Measurements from ENCODE around the gene GRK3. TPM values are rescaled to one million over a fixed set of nuclear protein-coding genes. Genes with fewer than 3 reads are reported as not detected.
A peak's percentile ranks its signal among the peaks of the same experiment; 100 is the strongest.

The GRK3 gene
- total and polyA plus RNA-seq, 7 experiments from 2014 or later, result 0.69 to 44.8 (median 6.5) TPM

GRCh38 chr22:25759825-25760231 lies 195.4 kb downstream of the GRK3 start:
- ATAC-seq (peak; percentile 37), DNase-seq (no peak)
- peaks cover 0 to 7% (median 0%) of the 10 kb centered on the region in 11 donors for H3K9me3 Mint-ChIP-seq
- CTCF ChIA-PET, result no interaction called here
- no peak overlapping the region for H3K4me3 Mint-ChIP-seq
- Histone ChIP-seq H3K9me3 (ENCODE audit: control insufficient read depth in 2 of 3, low read length in 3 of 3) (no peaks in the 10 kb centered on the region), H3K36me3 (ENCODE audit: control insufficient read depth in 2 of 3, insufficient read depth in 3 of 3, low read length in 3 of 3) (no peaks in the 10 kb centered on the region), H3K27ac (ENCODE audit: low read depth, low read length) (no peak overlapping the region), H3K4me1 (ENCODE audit: control insufficient read depth in 2 of 2, insufficient read depth in 2 of 2, low read length in 2 of 2) (no peaks in the 10 kb centered on the region), H3K27me3 (ENCODE audit: control insufficient read depth in 2 of 2, insufficient read depth in 2 of 2, low read length in 2 of 2) (no peaks in the 10 kb centered on the region), H3K4me3 (ENCODE audit: low read length) (no peak overlapping the region)
- H3K36me3 Mint-ChIP-seq, result peaks cover 0 to 23% (median 0%) of the 10 kb centered on the region in 5 donors
- no peak overlapping the region for H3K27ac Mint-ChIP-seq
- H3K4me1 Mint-ChIP-seq, result peaks cover 0 to 37% (median 0%) of the 10 kb centered on the region in 7 donors
- intact Hi-C loops (cut with micrococcal nuclease), result no loop called here
- H3K27me3 Mint-ChIP-seq, result peaks cover 0 to 11% (median 0%) of the 10 kb centered on the region in 5 donors
- POLR2A ChIA-PET, result no interaction called here

DNA sequence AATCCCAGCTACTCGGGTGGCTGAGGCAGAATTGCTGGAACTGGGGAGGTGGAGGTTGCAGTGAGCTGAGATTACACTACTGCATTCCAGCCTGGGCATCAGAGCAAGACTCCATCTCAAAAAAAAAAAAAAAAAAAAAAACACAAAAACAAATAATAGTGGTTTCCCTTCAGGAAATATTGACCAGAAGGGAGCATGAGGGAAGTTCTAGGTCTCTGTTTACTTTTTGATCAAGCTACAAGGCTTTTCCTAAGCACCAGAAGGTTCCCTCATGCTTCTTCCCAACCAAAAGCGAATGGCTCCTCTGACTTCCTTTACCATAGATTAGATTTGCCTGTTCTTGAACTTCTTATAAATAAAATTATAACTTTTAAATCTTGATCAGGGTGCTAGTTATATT lies 195.8 kb downstream of the GRK3 start:
- Mint-ChIP-seq H3K27ac (no peak overlapping the region), H3K4me3 (no peak overlapping the region), H3K27me3 (peaks cover 0 to 11% (median 0%) of the 10 kb centered on the region in 5 donors), H3K36me3 (peaks cover 0 to 27% (median 0%) of the 10 kb centered on the region in 5 donors), H3K9me3 (peaks cover 0 to 9% (median 0%) of the 10 kb centered on the region in 11 donors), H3K4me1 (peaks cover 0 to 36% (median 0%) of the 10 kb centered on the region in 7 donors)
- intact Hi-C loops (cut with micrococcal nuclease), result no loop called here
- no peaks in the 10 kb centered on the region for H3K36me3 ChIP-seq (ENCODE audit: control insufficient read depth in 2 of 3, insufficient read depth in 3 of 3, low read length in 3 of 3)
- ChIA-PET CTCF (no interaction called here), POLR2A (no interaction called here)
- no peak overlapping the region for H3K27ac ChIP-seq (ENCODE audit: low read depth, low read length)
- ATAC-seq (no peak), DNase-seq (no peak)
- H3K9me3 ChIP-seq (ENCODE audit: control insufficient read depth in 2 of 3, low read length in 3 of 3), result no peaks in the 10 kb centered on the region
- no peaks in the 10 kb centered on the region for H3K4me1 ChIP-seq (ENCODE audit: control insufficient read depth in 2 of 2, insufficient read depth in 2 of 2, low read length in 2 of 2)
- H3K4me3 ChIP-seq (ENCODE audit: low read length), result no peak overlapping the region
- H3K27me3 ChIP-seq (ENCODE audit: control insufficient read depth in 2 of 2, insufficient read depth in 2 of 2, low read length in 2 of 2), result no peaks in the 10 kb centered on the region

- no peaks in the 10 kb centered on the region for H3K27me3 ChIP-seq (ENCODE audit: control insufficient read depth in 2 of 2, insufficient read depth in 2 of 2, low read length in 2 of 2)
- H3K4me1 ChIP-seq (ENCODE audit: control insufficient read depth in 2 of 2, insufficient read depth in 2 of 2, low read length in 2 of 2), result no peaks in the 10 kb centered on the region
- ATAC-seq, result no peak
- H3K36me3 ChIP-seq (ENCODE audit: control insufficient read depth in 2 of 3, insufficient read depth in 3 of 3, low read length in 3 of 3), result no peaks in the 10 kb centered on the region
- ChIA-PET CTCF (no interaction called here), POLR2A (no interaction called here)
- Mint-ChIP-seq H3K27me3 (peaks cover 0 to 11% (median 0%) of the 10 kb centered on the region in 5 donors), H3K9me3 (peaks cover 0 to 13% (median 4%) of the 10 kb centered on the region in 11 donors), H3K4me3 (no peak overlapping the region), H3K4me1 (peaks cover 0 to 29% (median 0%) of the 10 kb centered on the region in 7 donors), H3K36me3 (peaks cover 0 to 33% (median 0%) of the 10 kb centered on the region in 5 donors), H3K27ac (no peak overlapping the region)
- no peak overlapping the region for H3K4me3 ChIP-seq (ENCODE audit: low read length)
- intact Hi-C loops (cut with micrococcal nuclease), result no loop called here
- DNase-seq, result no peak
- H3K9me3 ChIP-seq (ENCODE audit: control insufficient read depth in 2 of 3, low read length in 3 of 3), result no peaks in the 10 kb centered on the region
- no peak overlapping the region for H3K27ac ChIP-seq (ENCODE audit: low read depth, low read length)
Measured at GRCh38 chr22:25760848-25761595, 196.5 kb downstream of the GRK3 start.

DNA sequence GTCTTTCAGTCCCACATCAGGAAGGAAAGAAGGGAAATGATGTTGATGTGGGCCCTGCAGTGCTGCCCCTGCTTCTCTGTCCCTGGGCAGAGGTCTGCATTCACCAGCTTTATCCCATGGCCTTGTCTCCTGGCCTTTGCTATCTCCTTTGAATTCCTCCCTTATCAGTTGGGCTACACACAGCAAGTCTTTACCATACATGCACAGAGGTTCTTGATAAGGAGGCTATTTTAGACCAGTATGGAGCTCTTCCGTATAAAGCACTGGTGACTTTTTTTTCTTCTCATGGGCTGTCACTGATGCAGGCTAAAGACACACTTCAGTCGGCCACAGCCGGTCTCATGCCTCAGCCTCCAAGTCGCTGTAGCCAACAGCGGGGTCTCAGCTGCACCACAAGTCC lies 197.7 kb downstream of the GRK3 start:
- Histone ChIP-seq H3K4me1 (ENCODE audit: control insufficient read depth in 2 of 2, insufficient read depth in 2 of 2, low read length in 2 of 2) (no peaks in the 10 kb centered on the region), H3K27ac (ENCODE audit: low read depth, low read length) (no peak overlapping the region), H3K4me3 (ENCODE audit: low read length) (no peak overlapping the region), H3K9me3 (ENCODE audit: control insufficient read depth in 2 of 3, low read length in 3 of 3) (peaks cover 0 to 6% (median 0%) of the 10 kb centered on the region in 3 experiments), H3K36me3 (ENCODE audit: control insufficient read depth in 2 of 3, insufficient read depth in 3 of 3, low read length in 3 of 3) (no peaks in the 10 kb centered on the region), H3K27me3 (ENCODE audit: control insufficient read depth in 2 of 2, insufficient read depth in 2 of 2, low read length in 2 of 2) (no peaks in the 10 kb centered on the region)
- H3K36me3 Mint-ChIP-seq, result peaks cover 0 to 44% (median 6%) of the 10 kb centered on the region in 5 donors
- intact Hi-C loops (cut with micrococcal nuclease), result no loop called here
- no peak overlapping the region for H3K4me3 Mint-ChIP-seq
- H3K27me3 Mint-ChIP-seq, result peaks cover 0 to 11% (median 0%) of the 10 kb centered on the region in 5 donors
- DNase-seq (no peak), ATAC-seq (no peak)
- ChIA-PET POLR2A (no interaction called here), CTCF (no interaction called here)
- peaks cover 0 to 27% (median 0%) of the 10 kb centered on the region in 7 donors for H3K4me1 Mint-ChIP-seq
- no peak overlapping the region for H3K27ac Mint-ChIP-seq
- H3K9me3 Mint-ChIP-seq, result peaks cover 0 to 24% (median 11%) of the 10 kb centered on the region in 11 donors

- no peak for DNase-seq
- H3K27ac ChIP-seq (ENCODE audit: low read depth, low read length), result no peak overlapping the region
- H3K4me3 ChIP-seq (ENCODE audit: low read length), result no peak overlapping the region
- no peaks in the 10 kb centered on the region for H3K27me3 ChIP-seq (ENCODE audit: control insufficient read depth in 2 of 2, insufficient read depth in 2 of 2, low read length in 2 of 2)
- no peak overlapping the region for H3K4me3 Mint-ChIP-seq
- H3K27ac Mint-ChIP-seq, result no peak overlapping the region
- H3K36me3 ChIP-seq (ENCODE audit: control insufficient read depth in 2 of 3, insufficient read depth in 3 of 3, low read length in 3 of 3), result no peaks in the 10 kb centered on the region
- peaks cover 0 to 54% (median 6%) of the 10 kb centered on the region in 5 donors for H3K36me3 Mint-ChIP-seq
- peaks cover 0 to 11% (median 4%) of the 10 kb centered on the region in 5 donors for H3K27me3 Mint-ChIP-seq
- CTCF ChIA-PET, result interaction anchor here (1.6 kb wide), 1 partner anchor 9 kb away, joined by 10 read pairs; no protein-coding TSS in a partner anchor
- peaks cover 0 to 6% (median 0%) of the 10 kb centered on the region in 3 experiments for H3K9me3 ChIP-seq (ENCODE audit: control insufficient read depth in 2 of 3, low read length in 3 of 3)
- H3K4me1 ChIP-seq (ENCODE audit: control insufficient read depth in 2 of 2, insufficient read depth in 2 of 2, low read length in 2 of 2), result no peaks in the 10 kb centered on the region
- no peak for ATAC-seq
- POLR2A ChIA-PET, result no interaction called here
- intact Hi-C loops (cut with micrococcal nuclease), result no loop called here
- H3K4me1 Mint-ChIP-seq, result peaks cover 0 to 26% (median 0%) of the 10 kb centered on the region in 7 donors
- H3K9me3 Mint-ChIP-seq, result peaks cover 4 to 33% (median 11%) of the 10 kb centered on the region in 11 donors
Measured at GRCh38 chr22:25763239-25763777, 198.8 kb downstream of the GRK3 start.

- peaks cover 4 to 36% (median 11%) of the 10 kb centered on the region in 11 donors for H3K9me3 Mint-ChIP-seq
- peaks cover 0 to 60% (median 6%) of the 10 kb centered on the region in 5 donors for H3K36me3 Mint-ChIP-seq
- Histone ChIP-seq H3K9me3 (ENCODE audit: control insufficient read depth in 2 of 3, low read length in 3 of 3) (peaks cover 0 to 6% (median 0%) of the 10 kb centered on the region in 3 experiments), H3K36me3 (ENCODE audit: control insufficient read depth in 2 of 3, insufficient read depth in 3 of 3, low read length in 3 of 3) (no peaks in the 10 kb centered on the region), H3K27ac (ENCODE audit: low read depth, low read length) (no peak overlapping the region), H3K27me3 (ENCODE audit: control insufficient read depth in 2 of 2, insufficient read depth in 2 of 2, low read length in 2 of 2) (no peaks in the 10 kb centered on the region), H3K4me3 (ENCODE audit: low read length) (no peak overlapping the region), H3K4me1 (ENCODE audit: control insufficient read depth in 2 of 2, insufficient read depth in 2 of 2, low read length in 2 of 2) (no peaks in the 10 kb centered on the region)
- H3K27ac Mint-ChIP-seq, result no peak overlapping the region
- peaks cover 0 to 11% (median 4%) of the 10 kb centered on the region in 5 donors for H3K27me3 Mint-ChIP-seq
- POLR2A ChIA-PET, result no interaction called here
- intact Hi-C loops (cut with micrococcal nuclease), result no loop called here
- no peak for ATAC-seq
- H3K4me1 Mint-ChIP-seq, result peaks cover 0 to 30% (median 0%) of the 10 kb centered on the region in 7 donors
- H3K4me3 Mint-ChIP-seq, result no peak overlapping the region
- CTCF ChIA-PET, result interaction anchor here (1.6 kb wide), 1 partner anchor 8 kb away, joined by 10 read pairs; no protein-coding TSS in a partner anchor
- no peak for DNase-seq
Measured at GRCh38 chr22:25764270-25765015, 200.0 kb downstream of the GRK3 start.
